KMS-11 (cell line): ENCODE measurements around the gene EML1.

Experiments used
- H2AFZ ChIP-seq: fragments of 200-600 bp; sonication (generic); 2 replicates; pipeline ENCODE4 v1.6.1; 2016; ENCODE audit warnings: antibody characterized with exemption, mixed run types, low read depth
- H3K27ac ChIP-seq: fragments of 200-600 bp; sonication (generic); 2 replicates; pipeline ENCODE4 v1.6.1; 2016; ENCODE audit warnings: mild to moderate bottlenecking, mixed run types
- H3K27me3 ChIP-seq: fragments of 200-600 bp; sonication (generic); 2 replicates; pipeline ENCODE4 v1.6.1; 2017; ENCODE audit warnings: mild to moderate bottlenecking, low read depth, mixed run types, moderate library complexity; ENCODE audit not compliant: insufficient read depth
- H3K36me3 ChIP-seq: fragments of 200-600 bp; sonication (generic); 2 replicates; pipeline ENCODE4 v1.6.1; 2017; ENCODE audit warnings: mild to moderate bottlenecking, mixed run types; ENCODE audit not compliant: insufficient read depth
- H3K4me1 ChIP-seq: fragments of 200-600 bp; sonication (generic); 2 replicates; pipeline ENCODE4 v1.6.1; 2016; ENCODE audit warnings: mild to moderate bottlenecking, low read depth, mixed run types; ENCODE audit not compliant: poor library complexity, severe bottlenecking
- H3K4me2 ChIP-seq: fragments of 200-600 bp; sonication (generic); 2 replicates; pipeline ENCODE4 v1.7.0; 2016; ENCODE audit warnings: mild to moderate bottlenecking, mixed run types
- H3K4me3 ChIP-seq: fragments of 200-600 bp; sonication (generic); IDR thresholded peaks from 2 replicates; pipeline ENCODE4 v1.6.1; 2017; ENCODE audit warnings: low read depth, low read length, mixed read lengths; ENCODE audit not compliant: insufficient read depth
- H3K79me2 ChIP-seq: fragments of 200-600 bp; sonication (generic); 2 replicates; pipeline ENCODE4 v1.6.1; 2016; ENCODE audit warnings: low read depth, mixed run types; ENCODE audit not compliant: insufficient read depth
- H3K9ac ChIP-seq: fragments of 200-600 bp; sonication (generic); 2 replicates; pipeline ENCODE4 v1.6.1; 2016; ENCODE audit warnings: mild to moderate bottlenecking, mixed run types
- H4K20me1 ChIP-seq: fragments of 200-600 bp; sonication (generic); 2 replicates; pipeline ENCODE4 v1.6.1; 2016; ENCODE audit warnings: mild to moderate bottlenecking, mixed run types; ENCODE audit not compliant: insufficient read depth
- CTCF ChIP-seq: fragments of 200-600 bp; sonication (generic); conservative IDR thresholded peaks from 2 replicates; pipeline ENCODE4 v1.6.1; 2017; ENCODE audit warnings: low read depth, mild to moderate bottlenecking, antibody characterized with exemption, low read length, moderate library complexity, mixed read lengths

EML1 gene

DNA sequence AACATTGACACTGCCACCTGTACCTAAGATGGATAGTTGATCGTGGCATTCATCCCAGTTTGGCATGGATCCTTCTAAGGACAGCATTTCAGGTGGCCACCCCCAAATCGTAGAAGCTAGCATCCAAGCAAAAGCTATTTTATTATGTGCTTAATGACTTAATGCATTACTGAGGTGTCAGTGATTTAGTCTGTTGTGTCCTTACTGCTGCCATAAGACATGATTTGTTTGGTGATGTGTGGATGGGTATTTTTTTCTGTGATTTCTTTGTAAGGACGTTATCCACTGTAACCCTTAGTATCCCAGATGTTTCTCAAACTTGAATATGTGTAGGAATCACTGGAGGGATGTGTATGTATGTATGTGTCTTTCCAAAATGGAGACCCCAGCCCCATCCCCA is 190.8 kb downstream of the EML1 start:
- no peaks in the 10 kb centered on the region for H4K20me1 ChIP-seq
- no peak for TF ChIP-seq CTCF
- H3K27ac ChIP-seq = no peak overlapping the region
- no peak overlapping the region for H3K4me3 ChIP-seq
- no peak overlapping the region for H3K9ac ChIP-seq
- no peaks in the 10 kb centered on the region for H3K4me1 ChIP-seq
- no peaks in the 10 kb centered on the region for H3K27me3 ChIP-seq
- H3K4me2 ChIP-seq = no peak overlapping the region
- H3K79me2 ChIP-seq = no peaks in the 10 kb centered on the region
- no peak overlapping the region for H2AFZ ChIP-seq
- no peaks in the 10 kb centered on the region for H3K36me3 ChIP-seq

DNA sequence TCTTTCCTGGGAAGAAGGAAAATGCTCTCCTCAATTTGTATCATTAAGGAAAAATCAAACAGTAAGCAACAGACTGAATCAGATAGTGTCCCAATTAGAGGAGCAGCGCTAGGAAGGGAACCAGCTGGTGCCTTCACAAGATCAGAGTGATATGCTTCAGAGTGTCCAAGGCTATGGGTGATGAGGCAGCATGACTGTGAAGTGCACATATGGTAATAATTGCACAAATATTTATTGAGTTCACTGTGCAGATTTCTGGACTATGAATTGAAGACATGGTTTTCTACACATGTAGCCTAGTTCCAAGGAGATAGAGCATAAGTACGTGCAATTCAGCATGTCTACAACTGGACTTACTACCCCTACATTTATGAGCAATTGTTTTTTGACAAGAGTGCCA is 193.2 kb downstream of the EML1 start:
- TF ChIP-seq CTCF = no peak
- Histone ChIP-seq H4K20me1 (no peaks in the 10 kb centered on the region), H3K9ac (no peak overlapping the region), H3K4me3 (no peak overlapping the region), H3K27me3 (no peaks in the 10 kb centered on the region), H3K79me2 (no peaks in the 10 kb centered on the region), H2AFZ (no peak overlapping the region), H3K36me3 (no peaks in the 10 kb centered on the region), H3K27ac (no peak overlapping the region), H3K4me2 (no peak overlapping the region), H3K4me1 (no peaks in the 10 kb centered on the region)

GRCh38 chr14:99989032-99989431 is 195.8 kb downstream of the EML1 start:
- TF ChIP-seq CTCF = no peak
- Histone ChIP-seq H3K36me3 (no peaks in the 10 kb centered on the region), H3K9ac (no peak overlapping the region), H2AFZ (no peak overlapping the region), H3K4me3 (no peak overlapping the region), H3K27me3 (no peaks in the 10 kb centered on the region), H3K4me2 (no peak overlapping the region), H3K27ac (no peak overlapping the region), H4K20me1 (no peaks in the 10 kb centered on the region), H3K79me2 (no peaks in the 10 kb centered on the region), H3K4me1 (no peaks in the 10 kb centered on the region)

DNA sequence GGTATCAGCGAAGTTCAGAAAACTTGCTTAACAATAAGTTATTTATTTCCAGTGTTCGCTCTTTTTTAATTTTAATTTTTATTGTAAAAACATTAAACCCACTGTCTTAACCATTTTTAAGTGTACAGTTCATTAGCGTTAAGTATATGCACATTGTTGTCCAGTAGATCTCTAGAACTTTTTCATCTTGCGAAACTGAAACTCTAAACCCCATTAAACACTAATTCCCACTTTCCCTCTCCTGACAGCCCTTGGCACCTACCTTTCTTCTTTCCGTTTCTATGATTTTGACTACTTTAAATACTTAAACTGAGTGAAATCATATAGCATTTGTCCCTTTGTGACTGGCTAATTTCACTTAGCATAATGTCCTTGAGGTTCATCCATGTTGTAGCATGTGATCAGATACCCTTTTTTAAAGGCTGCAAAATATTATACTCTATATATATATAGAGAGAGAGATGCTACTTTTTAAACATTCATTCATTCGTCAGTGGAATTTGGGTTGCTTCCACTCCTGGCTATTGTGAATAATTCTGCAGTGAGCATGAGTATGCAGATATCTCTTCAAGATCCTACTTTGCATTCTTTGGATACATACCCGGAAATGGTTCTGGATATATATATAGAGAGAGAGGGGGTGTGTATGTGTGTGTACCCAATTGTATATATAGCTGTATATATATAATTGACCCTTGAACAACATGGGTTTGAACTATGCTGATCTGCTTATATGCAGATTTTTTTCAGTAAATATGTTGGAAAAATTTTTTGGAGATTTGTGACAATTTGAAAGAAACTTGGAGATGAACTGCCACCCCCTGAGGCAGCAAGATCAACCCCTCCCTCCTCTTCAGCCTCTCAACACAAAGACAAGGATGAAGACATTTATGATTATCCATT is 197.3 kb downstream of the EML1 start:
- Histone ChIP-seq H3K4me1 (peaks cover 4% of the 10 kb centered on the region), H3K27me3 (no peaks in the 10 kb centered on the region), H3K27ac (no peak overlapping the region), H2AFZ (no peak overlapping the region), H3K36me3 (no peaks in the 10 kb centered on the region), H4K20me1 (0 out of 2 replicates have a peak, but pooled peaks cover 3% of the 10 kb centered on the region), H3K4me2 (no peak overlapping the region), H3K79me2 (peaks cover 9% of the 10 kb centered on the region; the same call in 1 of the 2 replicates), H3K4me3 (no peak overlapping the region), H3K9ac (no peak overlapping the region)
- TF ChIP-seq CTCF = no peak
